Thoracic aorta (tissue), 2 donors: ENCODE data around the gene IL25. TPM values are rescaled to one million over a fixed set of nuclear protein-coding genes. Genes with fewer than 3 reads are reported as not detected.

Source experiments
- ATAC-seq: fragments of 150-250 bp; one replicate; pipeline ENCODE4 v1.8.0; 2017; ENCODE audit warnings: low read depth; ENCODE audit not compliant: insufficient number of reproducible peaks, low FRiP score
- DNase-seq: peaks from one replicate; pipeline ENCODE4 v3.0.0-alpha.2; 2020; ENCODE audit warnings: low spot score
- H3K27ac ChIP-seq, 2 donors: fragments of 200-600 bp; sonication (generic); 1 replicate in 1 of 2; 2 replicates in 1 of 2; pipeline ENCODE4 v1.5.1; 2016; ENCODE audit warnings: mild to moderate bottlenecking in 2 of 2, moderate library complexity in 2 of 2
- H3K27me3 ChIP-seq: fragments of 200-600 bp; sonication (generic); replicated peaks from 2 replicates; pipeline ENCODE4 v1.6.0; 2016; ENCODE audit warnings: mild to moderate bottlenecking; ENCODE audit not compliant: insufficient read depth
- H3K36me3 ChIP-seq: fragments of 200-600 bp; sonication (generic); one replicate; pipeline ENCODE4 v1.5.1; 2016
- H3K4me1 ChIP-seq, 2 donors: fragments of 200-600 bp; sonication (generic); 1 replicate in 1 of 2; 2 replicates in 1 of 2; pipeline versions ENCODE4 v1.5.1 to v1.6.0; 2016; ENCODE audit warnings: low read depth in 2 of 2, mild to moderate bottlenecking in 1 of 2; ENCODE audit not compliant: control insufficient read depth in 1 of 2
- H3K4me3 ChIP-seq: fragments of 200-600 bp; sonication (generic); 2 replicates; pipeline ENCODE4 v1.5.1; 2016; ENCODE audit warnings: mild to moderate bottlenecking
- H3K9me3 ChIP-seq: fragments of 200-600 bp; sonication (generic); 2 replicates; pipeline ENCODE4 v1.5.1; 2016
- total RNA-seq, 2 donors: library from RNA; depleted of rRNA; stranded (reverse); fragments of >200 nt; gene quantifications; one replicate each; pipeline versions ENCODE4 v1.1.0 to v1.2.3, GENCODE V29; 2016
- TF ChIP-seq, protein P1 (sequence below): fragments of 200-600 bp; sonication (generic); IDR thresholded peaks from one replicate; pipeline ENCODE4 v1.5.1; 2019; ENCODE audit warnings: antibody characterized with exemption

The IL25 gene
- total RNA-seq, 2 donors from 2014 or later: not detected

DNA sequence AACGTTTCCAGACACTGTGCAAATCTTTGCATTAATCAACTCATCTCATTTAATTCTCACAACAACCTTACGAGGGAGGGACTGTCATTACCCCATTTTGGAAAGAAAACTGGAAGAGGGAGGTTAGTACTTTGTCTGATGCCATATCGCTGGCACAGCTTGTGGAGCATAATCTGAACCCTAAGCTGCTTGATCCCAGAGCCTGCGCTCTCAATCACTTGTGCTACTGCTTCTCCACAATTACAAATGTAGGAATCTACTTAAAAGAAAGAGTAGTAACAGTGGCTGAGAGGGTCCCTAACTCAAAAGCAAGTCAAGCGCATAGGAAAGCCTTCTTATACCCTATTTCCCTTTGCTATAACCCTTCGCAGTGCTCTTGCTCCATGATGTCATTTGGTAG is 10.8 kb upstream of the IL25 start:
- Histone ChIP-seq H3K4me3 (no peak overlapping the region), H3K9me3 (no peaks in the 10 kb centered on the region), H3K27me3 (no peaks in the 10 kb centered on the region), H3K4me1 (peaks cover 0 to 30% of the 10 kb centered on the region in 2 donors), H3K36me3 (peaks cover 6% of the 10 kb centered on the region), H3K27ac (no peak overlapping the region)
- TF ChIP-seq, protein P1, sequence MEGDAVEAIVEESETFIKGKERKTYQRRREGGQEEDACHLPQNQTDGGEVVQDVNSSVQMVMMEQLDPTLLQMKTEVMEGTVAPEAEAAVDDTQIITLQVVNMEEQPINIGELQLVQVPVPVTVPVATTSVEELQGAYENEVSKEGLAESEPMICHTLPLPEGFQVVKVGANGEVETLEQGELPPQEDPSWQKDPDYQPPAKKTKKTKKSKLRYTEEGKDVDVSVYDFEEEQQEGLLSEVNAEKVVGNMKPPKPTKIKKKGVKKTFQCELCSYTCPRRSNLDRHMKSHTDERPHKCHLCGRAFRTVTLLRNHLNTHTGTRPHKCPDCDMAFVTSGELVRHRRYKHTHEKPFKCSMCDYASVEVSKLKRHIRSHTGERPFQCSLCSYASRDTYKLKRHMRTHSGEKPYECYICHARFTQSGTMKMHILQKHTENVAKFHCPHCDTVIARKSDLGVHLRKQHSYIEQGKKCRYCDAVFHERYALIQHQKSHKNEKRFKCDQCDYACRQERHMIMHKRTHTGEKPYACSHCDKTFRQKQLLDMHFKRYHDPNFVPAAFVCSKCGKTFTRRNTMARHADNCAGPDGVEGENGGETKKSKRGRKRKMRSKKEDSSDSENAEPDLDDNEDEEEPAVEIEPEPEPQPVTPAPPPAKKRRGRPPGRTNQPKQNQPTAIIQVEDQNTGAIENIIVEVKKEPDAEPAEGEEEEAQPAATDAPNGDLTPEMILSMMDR: no peak
- DNase-seq: no peak
- no peak for ATAC-seq

DNA sequence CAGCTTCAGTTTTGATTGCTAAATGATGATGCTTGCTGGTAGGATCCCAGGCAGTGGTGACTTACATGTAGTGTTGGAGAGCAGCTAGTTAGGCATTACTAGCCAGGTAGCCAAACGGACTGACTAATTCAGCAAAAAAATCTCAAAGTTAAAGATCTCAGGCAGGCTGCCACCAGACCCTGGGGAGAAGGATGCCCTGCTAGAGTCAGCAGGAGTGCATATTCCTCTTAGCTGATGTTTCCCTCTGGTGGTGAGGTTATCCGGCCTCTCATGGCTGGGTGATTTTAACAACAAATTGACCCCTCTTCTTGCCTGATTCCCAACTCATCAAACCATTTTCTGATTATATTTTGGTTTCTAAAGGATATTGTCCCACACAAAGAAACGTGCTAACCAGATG is 10.4 kb upstream of the IL25 start:
- Histone ChIP-seq H3K4me1 (peaks cover 0 to 33% of the 10 kb centered on the region in 2 donors), H3K27me3 (no peaks in the 10 kb centered on the region)
- no peak for ATAC-seq

DNA sequence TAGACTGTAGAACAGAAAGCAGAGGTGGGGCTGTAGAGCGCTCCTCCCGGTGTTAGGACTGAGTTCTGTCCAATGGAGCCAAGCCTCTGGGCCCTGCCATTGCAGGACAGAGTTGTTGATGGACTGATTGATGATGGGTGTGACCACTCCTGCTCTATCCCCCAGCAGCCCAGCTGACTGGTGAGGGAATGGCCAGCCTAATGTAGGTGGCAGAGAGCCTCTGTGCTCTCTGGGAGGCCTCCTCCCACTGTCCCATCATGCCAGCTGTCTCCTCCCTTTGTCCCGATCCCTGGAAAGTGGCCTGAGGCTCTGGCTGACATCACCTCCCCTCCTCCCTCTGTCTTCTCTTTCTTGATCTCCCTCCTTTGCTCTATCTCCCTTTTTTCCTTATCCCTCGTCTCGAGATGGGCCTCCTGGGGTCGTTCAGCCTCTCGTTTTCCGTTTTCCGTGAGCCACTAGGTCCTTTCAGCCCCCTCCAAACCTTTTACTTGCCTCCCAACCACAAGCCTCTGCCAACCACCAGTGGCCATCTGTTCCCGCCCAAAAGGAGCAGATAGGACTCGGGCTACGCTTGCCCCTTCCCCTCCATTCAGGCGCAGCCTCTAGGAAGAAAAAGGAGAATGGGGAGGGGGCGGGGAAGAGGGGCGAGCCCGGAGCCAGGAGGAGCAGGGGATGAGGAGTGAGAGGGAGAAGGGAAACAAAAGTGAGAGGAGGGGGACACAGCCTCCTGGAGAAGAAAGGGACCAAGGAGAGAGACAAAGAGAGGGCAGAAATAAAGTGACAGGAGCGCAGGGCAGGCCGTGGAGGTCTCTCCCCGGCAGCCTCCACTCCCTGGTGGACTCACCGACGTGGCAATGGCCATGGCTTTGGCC is 8.2 kb upstream of the IL25 start:
- no peaks in the 10 kb centered on the region for H3K36me3 ChIP-seq
- H3K27me3 ChIP-seq: no peaks in the 10 kb centered on the region
- TF ChIP-seq, protein P1: no peak
- DNase-seq (no peak), ATAC-seq (no peak)
- H3K4me1 ChIP-seq: peaks cover 0 to 33% of the 10 kb centered on the region in 2 donors
- peak overlapping the region; percentile 86 to 98 for H3K27ac ChIP-seq
- no peaks in the 10 kb centered on the region for H3K9me3 ChIP-seq
- H3K4me3 ChIP-seq: peak overlapping the region; percentile 73

More for the DNA sequence above, 10.4 kb upstream of the IL25 start:
- TF ChIP-seq, protein P1: no peak
- Histone ChIP-seq H3K36me3 (peaks cover 6% of the 10 kb centered on the region), H3K4me3 (no peak overlapping the region), H3K9me3 (no peaks in the 10 kb centered on the region), H3K27ac (no peak overlapping the region)
- DNase-seq: no peak

DNA sequence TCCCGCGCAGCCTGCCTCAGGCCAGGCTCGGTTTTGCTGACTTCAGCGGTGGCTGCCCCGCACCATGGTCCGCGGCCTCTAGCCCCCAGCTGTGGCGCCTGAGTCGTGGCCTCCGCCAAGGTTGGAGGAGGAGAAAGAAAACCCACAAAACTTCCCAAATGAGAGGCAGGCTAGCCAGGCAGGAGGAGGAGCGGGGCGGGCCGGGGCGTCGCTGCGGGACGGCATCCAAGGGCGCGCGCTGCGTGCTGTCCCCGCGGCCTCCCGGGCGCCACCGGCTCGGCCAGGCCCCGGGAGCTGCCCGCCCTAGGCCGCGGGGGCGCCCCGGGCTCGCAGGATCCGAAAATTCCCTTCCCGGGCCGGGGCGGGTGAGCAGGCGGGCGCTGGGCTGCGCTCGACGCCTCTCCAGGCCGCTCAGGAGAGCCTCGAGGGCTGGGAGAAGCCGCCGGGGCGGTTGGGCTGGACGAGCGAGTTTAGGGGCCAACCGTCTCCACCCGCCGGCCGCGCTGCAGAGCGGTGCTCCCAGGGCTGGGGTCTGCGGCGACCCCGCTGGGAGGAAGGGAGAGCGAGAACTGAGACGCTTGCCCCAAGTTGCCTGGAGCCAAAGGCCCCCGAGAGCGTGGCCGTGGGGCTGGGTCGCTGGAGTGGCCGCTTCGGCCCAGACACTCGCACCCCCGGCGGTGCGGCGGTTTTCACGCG is 7.4 kb upstream of the IL25 start, which contains the start of gene EFS:
EFS (minus strand) TSS at position 137 of the 696 bp plus-strand sequence. CDS start 147 bp downstream, outside the sequence.
- no peaks in the 10 kb centered on the region for H3K27me3 ChIP-seq
- peaks cover 0 to 33% of the 10 kb centered on the region in 2 donors for H3K4me1 ChIP-seq
- H3K9me3 ChIP-seq: no peaks in the 10 kb centered on the region
- peak within 1 kb of the TSS; percentile 73 for H3K4me3 ChIP-seq
- DNase-seq (no peak), ATAC-seq (peak; percentile 45)
- TF ChIP-seq, protein P1: no peak
- peak within 1 kb of the TSS; percentile 86 to 98 for H3K27ac ChIP-seq
- H3K36me3 ChIP-seq: no peaks in the 10 kb centered on the region
